ENCODE data around the gene SEMA4A.
"Not testable (repeated sequence)": the region's sequence is repeated elsewhere in the genome, so short reads cannot be mapped to it uniquely, and the experiment has no call there.

The SEMA4A gene

DNA sequence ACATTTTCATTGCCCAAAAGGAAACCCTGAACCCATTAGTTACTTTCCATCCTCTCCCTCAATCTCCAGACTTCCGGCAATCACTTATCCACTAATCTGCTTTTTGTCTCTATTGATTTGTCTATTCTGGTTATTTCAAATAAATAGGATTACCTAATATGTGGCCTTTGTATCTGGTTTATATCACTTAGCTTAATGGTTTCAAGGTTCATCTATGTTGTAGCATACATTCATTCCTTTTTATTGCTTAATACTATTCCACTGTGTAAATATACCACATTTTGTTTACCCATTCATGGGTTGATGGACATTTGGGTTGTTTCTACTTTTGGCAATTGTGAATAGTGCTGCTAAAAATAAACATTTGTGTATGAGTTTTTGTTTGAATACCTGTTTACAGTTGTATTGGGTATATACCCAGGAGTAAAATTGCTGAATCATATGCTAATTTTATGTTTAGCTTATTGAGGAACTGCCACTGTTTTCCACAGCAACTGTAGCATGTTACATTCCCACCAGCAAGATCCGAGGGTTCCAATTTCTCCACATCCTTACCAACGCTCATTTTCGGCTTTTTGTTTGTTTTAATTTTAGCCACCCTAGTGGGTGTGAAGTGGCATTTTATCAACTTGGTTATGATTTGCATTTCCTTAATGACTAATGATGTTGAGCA, 38.0 kb downstream of the SEMA4A start:
- no peak for DNase-seq (ENCODE audit: low read depth in 4 of 4, low spot score in 1 of 4)

- no peak for DNase-seq (ENCODE audit: low read depth in 4 of 4, low spot score in 1 of 4)
Observed at GRCh38 chr1:156193208-156193487, 39.8 kb downstream of the SEMA4A start.

DNA sequence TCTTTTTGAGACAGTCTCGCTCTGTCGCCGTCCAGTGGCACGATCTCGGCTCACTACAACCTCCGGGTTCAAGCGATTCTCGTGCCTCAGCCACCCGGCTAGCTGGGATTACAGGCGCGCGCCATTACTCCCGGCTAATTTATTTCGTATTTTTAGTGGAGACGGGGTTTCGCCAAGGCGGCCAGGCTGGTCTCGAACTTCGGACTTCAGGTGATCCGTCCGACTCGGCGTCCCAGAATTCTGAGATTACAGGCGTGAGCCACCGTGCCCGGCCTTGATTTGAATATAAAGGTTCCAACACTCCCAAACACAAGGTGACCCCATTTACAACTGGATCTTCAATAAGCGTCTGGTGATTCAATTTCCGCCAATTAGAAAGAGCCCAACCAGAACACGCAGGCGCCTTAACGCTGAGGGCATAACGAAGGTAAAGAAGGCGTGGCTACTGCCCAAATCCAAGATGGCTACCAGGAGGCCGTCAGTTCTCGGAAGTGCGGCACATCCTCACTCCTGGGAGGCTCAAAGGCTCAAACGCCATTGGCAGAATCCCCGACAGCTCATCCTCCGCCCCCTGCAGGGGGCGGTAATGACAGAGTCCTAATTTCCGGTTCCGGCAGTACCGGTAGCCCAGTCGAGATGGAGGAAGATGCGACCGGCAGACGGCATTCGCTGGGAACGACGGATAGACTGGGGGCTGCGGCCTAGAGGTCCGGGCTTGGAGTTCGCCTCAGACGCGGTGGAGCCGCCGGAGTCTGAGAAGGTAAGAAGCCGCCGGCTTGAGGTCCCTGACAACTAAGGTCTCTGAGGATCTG, 40.3 kb downstream of the SEMA4A start, which contains the start of gene SLC25A44:
SLC25A44 (plus strand) TSS at position 617 of the 812 bp plus-strand sequence. CDS start 5,744 bp downstream, outside the sequence.
- peak; percentile 77 to 96 (median 90) for DNase-seq (ENCODE audit: low read depth in 4 of 4, low spot score in 1 of 4)

DNA sequence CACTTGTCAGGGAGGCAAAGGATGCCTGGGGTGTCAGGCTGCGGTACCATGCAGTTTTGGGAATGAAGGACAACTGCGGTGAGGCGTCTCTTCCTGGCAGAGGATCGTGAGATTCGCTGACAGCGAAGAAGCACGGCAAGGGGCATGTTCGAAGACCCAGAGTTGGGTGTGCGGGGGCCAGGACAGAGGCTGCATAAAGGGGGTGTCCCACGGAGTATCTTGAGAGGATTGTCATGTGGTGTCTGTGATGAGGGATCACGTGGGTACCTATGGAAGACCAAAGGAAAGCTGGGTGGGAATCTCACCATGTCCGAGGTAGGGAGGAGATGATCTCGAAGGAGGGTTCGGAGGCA, 40.9 kb downstream of the SEMA4A start:
- DNase-seq (ENCODE audit: low read depth in 4 of 4, low spot score in 1 of 4): no peak

GRCh38 chr1:156195853-156196252, 42.5 kb downstream of the SEMA4A start:
- no peak for DNase-seq (ENCODE audit: low read depth in 4 of 4, low spot score in 1 of 4)

DNA sequence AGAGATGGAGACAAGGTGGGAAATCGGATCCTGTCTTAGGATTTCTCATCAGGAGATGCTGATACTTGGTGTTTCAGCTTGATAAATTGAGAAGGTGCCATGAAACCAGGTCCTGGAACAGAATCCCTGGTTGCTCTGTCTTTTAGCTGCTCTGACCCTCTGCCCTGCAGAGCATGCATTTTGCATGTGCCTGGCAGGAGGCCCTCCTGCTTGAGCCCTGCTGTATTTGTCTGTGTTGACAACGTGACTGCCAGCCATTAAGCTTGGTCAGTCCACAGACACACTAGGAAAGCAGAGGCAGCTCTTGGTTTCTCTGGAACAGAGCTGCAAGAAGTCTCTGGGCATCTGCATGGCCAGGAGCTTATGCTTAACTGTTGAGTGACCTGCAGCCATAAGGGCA, 43.1 kb downstream of the SEMA4A start:
- no peak for DNase-seq (ENCODE audit: low read depth in 4 of 4, low spot score in 1 of 4)

- peak in 1 of 4 experiments; percentile 34 for DNase-seq (ENCODE audit: low read depth in 4 of 4, low spot score in 1 of 4)
Observed at GRCh38 chr1:156198831-156199349, 45.5 kb downstream of the SEMA4A start.

- no peak for DNase-seq (ENCODE audit: low read depth in 4 of 4, low spot score in 1 of 4)
Observed at GRCh38 chr1:156200044-156200443, 46.7 kb downstream of the SEMA4A start.

- no peak for DNase-seq (ENCODE audit: low read depth in 4 of 4, low spot score in 1 of 4)
Observed at GRCh38 chr1:156203331-156203730, 49.9 kb downstream of the SEMA4A start.

- DNase-seq (ENCODE audit: low read depth in 4 of 4, low spot score in 1 of 4): no peak
Observed at GRCh38 chr1:156204686-156205085, 51.3 kb downstream of the SEMA4A start.

GRCh38 chr1:156211243-156211642, 57.9 kb downstream of the SEMA4A start:
- no peak for DNase-seq (ENCODE audit: low read depth in 4 of 4, low spot score in 1 of 4)

- DNase-seq (ENCODE audit: low read depth in 4 of 4, low spot score in 1 of 4): no peak
Observed at GRCh38 chr1:156212130-156212529, 58.7 kb downstream of the SEMA4A start.

DNA sequence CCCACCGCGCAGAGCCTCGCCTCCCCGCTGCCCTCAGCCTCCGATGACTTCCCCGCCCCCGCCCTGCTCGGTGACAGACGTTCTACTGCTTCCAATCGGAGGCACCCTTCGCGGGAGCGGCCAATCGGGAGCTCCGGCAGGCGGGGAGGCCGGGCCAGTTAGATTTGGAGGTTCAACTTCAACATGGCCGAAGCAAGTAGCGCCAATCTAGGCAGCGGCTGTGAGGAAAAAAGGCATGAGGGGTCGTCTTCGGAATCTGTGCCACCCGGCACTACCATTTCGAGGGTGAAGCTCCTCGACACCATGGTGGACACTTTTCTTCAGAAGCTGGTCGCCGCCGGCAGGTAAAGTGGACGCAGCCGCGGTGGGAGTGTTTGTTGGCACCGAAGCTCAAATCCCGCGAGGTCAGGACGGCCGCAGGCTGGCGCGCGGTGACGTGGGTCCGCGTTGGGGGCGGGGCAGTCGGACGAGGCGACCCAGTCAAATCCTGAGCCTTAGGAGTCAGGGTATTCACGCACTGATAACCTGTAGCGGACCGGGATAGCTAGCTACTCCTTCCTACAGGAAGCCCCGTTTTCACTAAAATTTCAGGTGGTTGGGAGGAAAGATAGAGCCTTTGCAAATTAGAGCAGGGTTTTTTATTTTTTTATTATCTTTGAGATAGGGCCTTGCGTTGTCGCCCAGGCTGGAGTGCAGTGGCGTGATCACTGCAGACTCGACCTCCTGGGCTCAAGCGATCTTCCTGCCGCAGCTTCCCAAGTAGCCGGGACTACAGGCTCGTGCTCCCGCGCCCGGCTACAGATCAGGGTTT, 59.7 kb downstream of the SEMA4A start, which contains the start of gene PMF1:
PMF1 (plus strand) TSS at position 175 of the 811 bp plus-strand sequence; CDS start at position 184, 9 bp downstream.
- DNase-seq (ENCODE audit: low read depth in 4 of 4, low spot score in 1 of 4): peak; percentile 87 to 98 (median 94)

GRCh38 chr1:156213644-156213966, 60.2 kb downstream of the SEMA4A start:
- DNase-seq (ENCODE audit: low read depth in 4 of 4, low spot score in 1 of 4): no peak

DNA sequence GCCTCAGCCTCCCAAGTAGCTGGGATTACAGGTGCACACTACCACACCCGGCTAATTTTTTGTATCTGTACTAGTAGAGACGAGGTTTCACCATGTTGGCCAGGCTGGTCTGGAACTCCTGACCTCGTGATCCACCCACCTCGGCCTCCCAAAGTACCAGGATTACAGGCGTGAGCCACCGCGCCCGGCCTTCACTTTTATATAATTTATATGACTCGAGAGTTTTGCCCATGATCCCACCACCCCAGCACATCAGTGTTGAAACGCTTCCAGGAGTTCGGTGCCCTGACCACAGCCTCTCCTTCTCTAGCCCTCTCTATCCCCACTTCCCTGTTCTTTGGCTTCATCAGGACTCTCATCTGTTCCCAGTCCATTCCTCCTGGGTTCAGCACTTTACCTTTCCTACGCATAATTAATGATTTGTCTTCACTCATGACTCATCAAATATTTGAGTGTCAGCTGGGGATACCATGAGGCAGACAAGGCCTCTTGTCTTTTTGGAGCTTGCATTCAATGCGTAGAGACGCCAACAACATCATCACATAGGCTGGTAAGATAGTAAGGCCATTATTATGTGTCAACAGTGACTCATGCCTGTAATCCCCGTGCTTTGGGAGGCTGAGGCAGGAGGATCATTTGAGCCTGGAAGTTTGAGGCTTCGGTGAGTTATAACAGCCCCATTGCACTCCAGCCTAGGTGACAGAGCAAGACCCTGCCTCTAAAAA, 60.8 kb downstream of the SEMA4A start:
- DNase-seq (ENCODE audit: low read depth in 4 of 4, low spot score in 1 of 4): peak in 1 of 4 experiments; percentile 30

GRCh38 chr1:156216361-156217086, 63.1 kb downstream of the SEMA4A start:
- DNase-seq (ENCODE audit: low read depth in 4 of 4, low spot score in 1 of 4): not testable (repeated sequence)

GRCh38 chr1:156217871-156218270, 64.5 kb downstream of the SEMA4A start:
- DNase-seq (ENCODE audit: low read depth in 4 of 4, low spot score in 1 of 4): no peak

DNA sequence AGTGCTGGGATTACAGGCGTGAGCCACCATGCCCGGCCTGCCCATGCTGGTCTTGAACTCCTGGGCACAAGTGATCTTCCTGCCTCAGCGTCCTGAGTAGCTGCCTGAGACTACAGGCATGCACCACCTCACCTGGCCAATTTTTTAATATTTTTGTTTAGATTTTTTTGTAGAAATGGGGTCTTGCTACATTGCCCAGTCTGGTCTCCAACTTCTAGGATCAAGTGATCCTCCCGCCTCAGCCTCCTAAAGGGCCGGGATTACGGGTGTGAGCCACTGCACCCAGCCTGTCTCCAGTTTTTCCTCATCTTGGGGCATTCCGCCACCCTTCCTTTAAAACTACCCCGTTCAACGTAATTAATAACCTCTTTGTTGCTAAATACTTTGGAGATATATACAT, 66.8 kb downstream of the SEMA4A start:
- no peak for DNase-seq (ENCODE audit: low read depth in 4 of 4, low spot score in 1 of 4)

DNA sequence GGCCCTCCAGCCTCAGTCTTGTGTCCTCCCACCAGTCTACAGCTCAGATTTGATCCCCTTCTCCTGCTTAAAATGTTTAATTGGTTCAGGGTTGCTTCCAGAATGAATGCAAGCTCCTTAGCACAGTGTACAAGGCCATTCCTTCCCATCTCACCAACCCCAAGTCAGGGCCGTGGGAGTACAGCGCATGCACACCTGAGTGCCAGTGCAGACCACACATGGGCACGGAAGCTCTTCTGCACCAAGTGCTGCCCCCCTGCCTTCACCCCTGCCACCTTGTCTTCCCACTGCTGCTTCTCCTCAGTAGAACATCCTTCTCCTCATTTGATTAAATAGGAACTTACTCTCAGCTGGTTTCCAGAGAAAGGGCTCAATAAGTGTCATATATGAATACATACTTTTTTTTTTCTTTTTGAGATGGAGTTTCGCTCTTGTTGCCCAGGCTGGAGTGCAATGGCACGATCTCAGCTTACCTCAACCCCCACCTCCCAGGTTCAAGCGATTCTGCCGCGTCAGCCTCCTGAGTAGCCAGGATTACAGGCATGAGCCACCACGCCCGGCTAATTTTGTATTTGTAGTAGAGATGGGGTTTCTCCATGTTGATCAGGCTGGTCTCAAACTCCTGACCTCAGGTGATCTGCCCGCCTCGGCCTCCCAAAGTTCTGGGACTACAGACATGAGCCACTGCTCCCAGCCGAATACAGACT, 68.8 kb downstream of the SEMA4A start:
- DNase-seq (ENCODE audit: low read depth in 4 of 4, low spot score in 1 of 4): no peak

DNA sequence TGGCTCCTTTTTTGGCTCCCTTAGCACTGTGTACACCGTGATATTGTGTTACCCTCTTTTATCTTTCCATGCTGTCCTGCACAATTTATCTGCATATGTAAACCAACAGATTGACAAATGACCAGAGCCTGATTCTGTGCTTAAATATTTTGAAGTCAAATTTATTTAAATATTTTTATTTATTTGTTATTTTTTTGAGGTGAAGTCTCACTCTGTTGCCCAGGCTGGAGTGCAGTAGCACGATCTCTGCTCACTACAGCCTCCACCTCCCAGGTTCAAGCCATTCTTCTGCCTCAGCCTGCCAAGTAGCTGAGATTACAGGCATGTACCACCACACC, 72.3 kb downstream of the SEMA4A start:
- DNase-seq (ENCODE audit: low read depth in 4 of 4, low spot score in 1 of 4): no peak
